Colonic mucosa (tissue), 4 donors: ENCODE data around the gene SLC22A25. TPM values are rescaled to one million over a fixed set of nuclear protein-coding genes. Genes with fewer than 3 reads are reported as not detected.
"Not testable (repeated sequence)": the region's sequence is repeated elsewhere in the genome, so short reads cannot be mapped to it uniquely, and the experiment has no call there.

ENCODE experiments used
- DNase-seq: peaks from one replicate; pipeline ENCODE4 v3.0.0-alpha.2; 2020
- H3K27ac ChIP-seq: fragments of 200-600 bp; one replicate; pipeline ENCODE4 v1.8.0; 2021
- H3K27me3 ChIP-seq: fragments of 200-600 bp; one replicate; pipeline ENCODE4 v1.8.0; 2021
- H3K36me3 ChIP-seq: fragments of 200-600 bp; one replicate; pipeline ENCODE4 v1.8.0; 2021
- H3K4me1 ChIP-seq: fragments of 200-600 bp; one replicate; pipeline ENCODE4 v1.8.0; 2021; ENCODE audit warnings: mild to moderate bottlenecking
- H3K4me3 ChIP-seq: fragments of 200-600 bp; one replicate; pipeline ENCODE4 v1.8.0; 2021
- H3K9ac ChIP-seq, 2 donors: one replicate each; pipeline ENCODE4 v1.7.0; 2013; ENCODE audit warnings: control low read depth in 2 of 2, low read depth in 2 of 2, low read length in 2 of 2
- H3K9me3 ChIP-seq: fragments of 200-600 bp; one replicate; pipeline ENCODE4 v1.8.0; 2021
- intact Hi-C: fragments of 100-400 bp; cut with DNase I; formaldehyde crosslinking; loops from one replicate; pipeline ENCODE4 v1.14.1; 2022
- total RNA-seq, 2 donors: library from RNA; stranded (reverse); fragmentation: NEBNext Ultra II Directional in 1 of 2; extraction: Animal tissue kit (Norgen Biotek cat#: 25700) in 1 of 2; gene quantifications; one replicate each; pipeline ENCODE4 v1.2.1, GENCODE V29; 2021
- TF ChIP-seq, protein P1 (sequence below): fragments of 200-600 bp; IDR thresholded peaks from one replicate; pipeline ENCODE4 v1.8.0; 2022; ENCODE audit warnings: antibody characterized with exemption, mild to moderate bottlenecking
- donor health status: healthy.
- donor health status: DM: no; HTN: no; CAD: no.
- donor health status: DM: no; HTN: no; CAD: no.

The SLC22A25 gene
- total RNA-seq, 2 donors from 2014 or later, result not detected

DNA sequence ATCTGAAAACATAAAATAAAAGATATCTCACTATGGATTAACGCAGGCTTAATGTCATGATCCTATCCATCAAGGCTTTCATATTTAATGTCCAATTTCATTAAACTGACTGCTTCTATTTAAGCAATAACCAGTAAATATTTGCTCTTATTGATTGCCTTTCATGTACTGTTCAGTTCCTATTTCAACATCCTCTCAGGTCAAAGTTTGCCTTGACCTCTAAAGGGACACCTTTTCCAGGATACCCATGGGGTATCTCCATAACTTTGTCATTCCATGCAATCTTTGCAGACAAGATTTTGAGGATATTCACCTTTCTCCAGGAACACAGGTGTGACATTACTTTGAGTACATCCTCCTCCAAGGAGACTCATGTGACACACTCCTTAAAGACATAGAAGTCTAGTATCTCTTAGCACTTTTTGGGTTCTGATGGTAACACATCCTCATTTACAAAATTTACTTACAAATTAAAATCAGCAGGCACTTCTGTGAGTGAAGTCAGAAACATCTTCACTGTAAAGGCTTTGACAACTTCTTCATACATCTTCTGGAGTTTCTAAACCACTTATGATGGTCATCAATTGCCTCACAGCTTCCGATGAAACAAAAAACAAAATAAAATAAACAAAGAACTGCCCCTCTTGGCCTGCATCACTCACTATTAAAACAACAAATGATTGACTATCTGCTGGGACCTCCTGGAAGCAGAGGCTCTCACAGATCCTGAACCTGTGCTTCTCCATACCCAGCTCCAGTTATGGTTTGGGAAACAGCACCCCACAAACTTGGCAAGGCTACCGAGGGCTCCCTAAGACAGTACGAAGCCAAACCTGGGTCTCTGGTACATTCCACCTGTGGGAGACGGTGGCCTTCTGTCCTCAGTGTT is 7.0 kb upstream of the SLC22A25 start:
- Histone ChIP-seq H3K4me1 (no peaks in the 10 kb centered on the region), H3K27me3 (no peaks in the 10 kb centered on the region), H3K36me3 (no peaks in the 10 kb centered on the region), H3K9ac (no peak overlapping the region), H3K9me3 (no peaks in the 10 kb centered on the region), H3K4me3 (no peak overlapping the region), H3K27ac (no peak overlapping the region)
- DNase-seq, result no peak
- TF ChIP-seq, protein P1, sequence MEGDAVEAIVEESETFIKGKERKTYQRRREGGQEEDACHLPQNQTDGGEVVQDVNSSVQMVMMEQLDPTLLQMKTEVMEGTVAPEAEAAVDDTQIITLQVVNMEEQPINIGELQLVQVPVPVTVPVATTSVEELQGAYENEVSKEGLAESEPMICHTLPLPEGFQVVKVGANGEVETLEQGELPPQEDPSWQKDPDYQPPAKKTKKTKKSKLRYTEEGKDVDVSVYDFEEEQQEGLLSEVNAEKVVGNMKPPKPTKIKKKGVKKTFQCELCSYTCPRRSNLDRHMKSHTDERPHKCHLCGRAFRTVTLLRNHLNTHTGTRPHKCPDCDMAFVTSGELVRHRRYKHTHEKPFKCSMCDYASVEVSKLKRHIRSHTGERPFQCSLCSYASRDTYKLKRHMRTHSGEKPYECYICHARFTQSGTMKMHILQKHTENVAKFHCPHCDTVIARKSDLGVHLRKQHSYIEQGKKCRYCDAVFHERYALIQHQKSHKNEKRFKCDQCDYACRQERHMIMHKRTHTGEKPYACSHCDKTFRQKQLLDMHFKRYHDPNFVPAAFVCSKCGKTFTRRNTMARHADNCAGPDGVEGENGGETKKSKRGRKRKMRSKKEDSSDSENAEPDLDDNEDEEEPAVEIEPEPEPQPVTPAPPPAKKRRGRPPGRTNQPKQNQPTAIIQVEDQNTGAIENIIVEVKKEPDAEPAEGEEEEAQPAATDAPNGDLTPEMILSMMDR, result no peak
- intact Hi-C loops, result no loop called here

DNA sequence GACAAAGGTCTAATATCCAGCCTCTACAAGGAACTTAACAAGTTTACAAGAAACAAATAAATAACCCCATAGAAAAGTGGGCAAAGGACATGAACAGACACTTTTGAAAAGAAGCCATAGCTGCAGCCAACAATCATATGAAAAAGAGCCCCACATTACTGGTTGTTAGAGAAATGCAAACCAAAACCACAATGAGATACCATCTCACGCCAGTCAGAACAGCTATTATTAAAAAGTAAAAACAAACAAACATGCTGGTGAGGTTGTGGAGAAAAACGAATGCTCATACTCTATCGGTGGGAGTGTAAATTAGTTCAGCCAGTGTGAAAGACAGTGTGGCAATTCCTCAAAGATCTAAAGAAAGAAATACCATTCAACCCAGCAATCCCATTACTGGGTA is 5.6 kb upstream of the SLC22A25 start:
- Histone ChIP-seq H3K4me1 (no peaks in the 10 kb centered on the region), H3K36me3 (no peaks in the 10 kb centered on the region), H3K27ac (no peak overlapping the region), H3K27me3 (no peaks in the 10 kb centered on the region), H3K9ac (no peak overlapping the region), H3K4me3 (no peak overlapping the region), H3K9me3 (no peaks in the 10 kb centered on the region)
- intact Hi-C loops, result no loop called here
- TF ChIP-seq, protein P1, result no peak
- DNase-seq, result no peak

DNA sequence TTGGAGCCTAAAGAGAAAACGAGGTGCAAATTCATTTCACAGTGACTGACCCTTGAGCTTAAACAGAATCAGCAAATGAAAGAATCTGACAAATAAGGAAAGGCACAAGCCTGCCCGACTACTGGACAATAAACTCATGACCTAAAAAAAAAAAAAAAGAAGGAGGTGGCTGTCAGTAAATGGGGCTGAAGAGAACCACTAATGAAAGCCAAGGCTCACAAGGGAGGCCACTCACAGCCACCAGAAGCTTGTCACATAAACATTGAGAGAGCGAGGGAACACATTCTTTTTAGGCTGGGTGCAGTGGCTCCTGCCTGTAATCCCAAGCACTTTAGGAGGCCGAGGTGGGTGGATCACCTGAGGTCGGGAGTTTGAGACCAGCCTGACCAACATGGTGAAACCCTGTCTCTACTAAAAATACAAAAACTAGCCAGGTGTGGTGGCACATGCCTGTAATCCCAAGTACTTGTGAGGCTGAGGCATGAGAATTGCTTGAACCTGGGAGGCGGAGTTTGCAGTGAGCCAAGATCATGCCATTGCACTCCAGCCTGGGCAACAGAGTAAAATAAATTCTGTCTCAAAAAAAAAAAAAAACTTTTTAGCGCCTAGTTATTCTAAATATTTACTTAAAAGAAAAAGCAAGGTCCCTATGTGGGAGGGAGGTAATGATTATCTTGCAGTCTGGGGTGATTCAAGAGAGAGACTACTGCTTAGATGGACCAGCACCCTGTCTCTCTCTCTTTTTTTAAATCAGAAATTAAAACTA is 4.0 kb upstream of the SLC22A25 start:
- DNase-seq, H3K4me1 ChIP-seq, H3K27me3 ChIP-seq, intact Hi-C loops, H3K4me3 ChIP-seq, H3K27ac ChIP-seq, H3K36me3 ChIP-seq, H3K9me3 ChIP-seq, H3K9ac ChIP-seq: not testable (repeated sequence)

DNA sequence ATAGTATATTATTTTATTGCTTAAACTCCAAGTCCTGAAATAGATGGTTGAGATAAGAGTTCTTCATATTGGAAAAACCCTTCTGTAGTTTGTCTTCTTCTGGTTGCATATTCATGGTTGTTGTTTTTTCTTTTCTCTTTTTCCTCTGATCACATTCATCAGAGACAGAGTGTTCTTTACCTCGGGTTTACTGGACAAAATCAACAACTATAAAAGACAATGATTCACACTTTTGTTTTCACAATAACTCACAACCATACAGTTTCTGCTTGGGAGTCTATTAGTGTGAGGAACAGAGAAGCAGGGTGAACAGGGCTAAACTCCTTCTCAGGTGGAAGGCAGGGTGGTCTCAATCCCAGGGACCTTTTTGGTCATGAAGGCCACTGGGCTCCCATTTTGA is 2.6 kb upstream of the SLC22A25 start:
- no peaks in the 10 kb centered on the region for H3K4me1 ChIP-seq
- no peak for DNase-seq
- no peaks in the 10 kb centered on the region for H3K9me3 ChIP-seq
- H3K9ac ChIP-seq, result no peak overlapping the region
- no peak overlapping the region for H3K27ac ChIP-seq
- H3K4me3 ChIP-seq, result no peak overlapping the region
- H3K27me3 ChIP-seq, result no peaks in the 10 kb centered on the region
- intact Hi-C loops, result no loop called here
- TF ChIP-seq, protein P1, result no peak
- H3K36me3 ChIP-seq, result no peaks in the 10 kb centered on the region

DNA sequence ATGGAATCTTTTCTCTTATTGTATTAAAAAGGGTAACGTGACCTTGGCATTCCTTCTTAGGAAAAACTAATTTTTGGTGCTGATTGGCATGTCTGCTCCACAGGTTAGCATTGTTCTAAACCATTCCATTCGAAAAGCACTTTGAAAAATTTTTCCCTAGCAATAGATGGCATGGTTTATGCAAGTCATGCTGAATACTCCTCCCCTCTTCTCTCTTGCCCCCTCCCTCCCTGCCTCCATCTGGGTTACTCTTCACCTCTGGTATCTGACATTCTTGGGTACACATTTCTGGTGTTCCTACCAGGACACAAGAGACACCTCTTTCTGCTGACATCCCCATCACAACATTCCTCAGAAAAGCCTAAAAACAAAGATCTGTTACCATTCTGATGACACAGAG is 1.5 kb upstream of the SLC22A25 start:
- no peak for DNase-seq
- intact Hi-C loops, result no loop called here
- no peaks in the 10 kb centered on the region for H3K36me3 ChIP-seq
- H3K27ac ChIP-seq, result no peak overlapping the region
- no peaks in the 10 kb centered on the region for H3K27me3 ChIP-seq
- no peak overlapping the region for H3K4me3 ChIP-seq
- no peaks in the 10 kb centered on the region for H3K9me3 ChIP-seq
- H3K4me1 ChIP-seq, result no peaks in the 10 kb centered on the region
- H3K9ac ChIP-seq, result no peak overlapping the region
- TF ChIP-seq, protein P1, result no peak
